Adipocyte (in vitro differentiated cells): ENCODE measurements around the gene AHDC1.

ENCODE experiments used
- DNase-seq: peaks from one replicate; pipeline ENCODE4 v3.0.0-alpha.2; 2015; ENCODE audit warnings: low read depth
- H3K27me3 ChIP-seq: replicated peaks from 2 replicates; pipeline ENCODE4 v1.7.0; 2013; ENCODE audit warnings: mild to moderate bottlenecking, low read length, moderate library complexity; ENCODE audit not compliant: control insufficient read depth, insufficient read depth
- H3K36me3 ChIP-seq: 2 replicates; pipeline ENCODE4 v1.7.0; 2013; ENCODE audit warnings: low read length, mild to moderate bottlenecking, moderate library complexity; ENCODE audit not compliant: control insufficient read depth, insufficient read depth, severe bottlenecking
- H3K4me1 ChIP-seq: 2 replicates; pipeline ENCODE4 v1.7.0; 2013; ENCODE audit warnings: mild to moderate bottlenecking, low read length, moderate library complexity; ENCODE audit not compliant: control insufficient read depth, insufficient read depth
- H3K4me3 ChIP-seq: 2 replicates; pipeline ENCODE4 v1.7.0; 2013; ENCODE audit warnings: mild to moderate bottlenecking, low read length, moderate library complexity
- H3K9ac ChIP-seq: 2 replicates; pipeline ENCODE4 v1.7.0; 2013; ENCODE audit warnings: mild to moderate bottlenecking, low read length, moderate library complexity
- H3K9me3 ChIP-seq: 2 replicates; pipeline ENCODE4 v1.7.0; 2013; ENCODE audit warnings: mild to moderate bottlenecking, low read length, moderate library complexity; ENCODE audit not compliant: control insufficient read depth

AHDC1 gene

DNA sequence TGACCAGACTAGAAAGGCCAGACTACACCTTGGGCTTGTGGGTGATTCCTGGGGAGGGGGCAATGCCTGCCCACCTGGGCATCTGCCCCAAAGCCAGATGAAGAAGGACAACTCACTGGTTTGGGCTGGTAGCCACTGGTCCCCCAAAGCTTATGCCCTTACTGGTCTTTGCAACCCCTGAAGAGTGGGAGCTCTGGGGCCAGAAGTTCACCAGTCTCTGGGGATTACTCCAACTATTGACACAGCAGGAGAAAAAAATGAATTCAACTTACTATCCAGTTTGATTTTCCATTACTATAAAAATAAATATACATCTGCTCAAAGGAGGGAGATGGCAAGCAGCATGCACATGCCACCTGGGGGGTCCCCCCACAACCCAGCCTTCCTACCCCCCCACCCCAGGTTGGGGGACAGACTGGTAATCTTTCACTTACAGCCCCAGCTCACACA is 2.6 kb downstream of the AHDC1 start:
- DNase-seq, result no peak
- Histone ChIP-seq H3K4me1 (peaks cover 50% of the 10 kb centered on the region), H3K9ac (peak overlapping the region; percentile 88), H3K27me3 (no peaks in the 10 kb centered on the region), H3K36me3 (no peaks in the 10 kb centered on the region), H3K9me3 (no peaks in the 10 kb centered on the region), H3K4me3 (peak overlapping the region; percentile 85)

- H3K4me1 ChIP-seq, result peaks cover 57% of the 10 kb centered on the region
These were observed 3.3 kb downstream of the AHDC1 start for GRCh38 chr1:27600498-27601175.

DNA sequence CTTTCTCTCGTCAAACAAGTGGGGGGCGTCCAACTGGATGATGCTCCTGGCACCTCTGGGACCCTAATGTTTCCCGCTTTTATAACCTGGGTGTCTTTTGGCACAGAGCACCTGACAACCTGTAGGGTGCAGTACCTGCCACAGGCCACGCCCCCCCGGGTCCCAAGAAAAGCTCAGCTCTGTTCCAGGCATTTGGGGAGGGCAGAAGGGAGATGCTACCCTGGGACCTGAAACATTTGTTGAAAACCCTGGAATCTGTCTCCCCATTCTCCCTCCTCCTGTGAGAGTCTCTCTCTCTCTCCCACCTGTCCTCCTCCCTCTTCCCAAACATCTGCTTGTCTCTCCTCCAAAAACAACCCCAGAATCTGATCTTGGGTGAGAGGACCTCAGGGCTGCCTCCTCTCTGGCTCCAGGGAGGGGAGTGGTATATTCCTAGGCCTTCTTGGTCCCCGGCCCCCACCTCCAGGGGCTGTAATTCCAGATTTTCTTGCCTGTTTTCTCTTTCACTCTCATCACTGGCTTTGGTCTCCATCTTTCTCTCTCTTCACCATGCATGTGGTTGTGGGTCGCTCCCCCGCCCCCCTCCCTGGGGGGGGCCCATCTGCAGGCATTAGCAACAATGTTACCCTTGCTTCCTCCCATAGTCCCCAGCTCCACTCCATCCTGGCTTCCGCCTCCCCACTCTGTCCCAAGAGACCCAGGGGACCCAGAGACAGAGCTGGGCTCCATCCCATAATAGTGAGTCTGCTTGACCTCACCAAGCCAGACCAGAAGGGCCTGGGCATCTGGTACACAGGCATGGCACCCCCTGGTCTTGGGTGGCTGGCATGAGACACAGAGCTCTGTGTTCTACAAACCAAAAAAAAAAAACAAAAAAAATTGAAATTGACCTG is 4.1 kb downstream of the AHDC1 start:
- H3K4me3 ChIP-seq, result no peak overlapping the region
- H3K36me3 ChIP-seq, result peaks cover 8% of the 10 kb centered on the region
- H3K9ac ChIP-seq, result no peak overlapping the region
- no peaks in the 10 kb centered on the region for H3K9me3 ChIP-seq
- H3K4me1 ChIP-seq, result peaks cover 65% of the 10 kb centered on the region
- DNase-seq, result no peak
- no peaks in the 10 kb centered on the region for H3K27me3 ChIP-seq

More at GRCh38 chr1:27600498-27601175, 3.3 kb downstream of the AHDC1 start:
- H3K4me3 ChIP-seq, result peak overlapping the region; percentile 85
- H3K9me3 ChIP-seq, result no peaks in the 10 kb centered on the region
- DNase-seq, result peak; percentile 56
- peak overlapping the region; percentile 88 for H3K9ac ChIP-seq
- H3K36me3 ChIP-seq, result peaks cover 2% of the 10 kb centered on the region
- H3K27me3 ChIP-seq, result no peaks in the 10 kb centered on the region

GRCh38 chr1:27598902-27599528 is 4.9 kb downstream of the AHDC1 start:
- Histone ChIP-seq H3K4me3 (no peak overlapping the region), H3K4me1 (peaks cover 73% of the 10 kb centered on the region), H3K9ac (peak overlapping the region; percentile 43), H3K27me3 (no peaks in the 10 kb centered on the region), H3K36me3 (peaks cover 8% of the 10 kb centered on the region), H3K9me3 (no peaks in the 10 kb centered on the region)
- DNase-seq, result peak; percentile 93

GRCh38 chr1:27598295-27598687 is 5.7 kb downstream of the AHDC1 start:
- no peaks in the 10 kb centered on the region for H3K27me3 ChIP-seq
- peak overlapping the region; percentile 43 for H3K9ac ChIP-seq
- peaks cover 73% of the 10 kb centered on the region for H3K4me1 ChIP-seq
- H3K9me3 ChIP-seq, result no peaks in the 10 kb centered on the region
- peaks cover 8% of the 10 kb centered on the region for H3K36me3 ChIP-seq
- H3K4me3 ChIP-seq, result no peak overlapping the region
- DNase-seq, result peak; percentile 63

DNA sequence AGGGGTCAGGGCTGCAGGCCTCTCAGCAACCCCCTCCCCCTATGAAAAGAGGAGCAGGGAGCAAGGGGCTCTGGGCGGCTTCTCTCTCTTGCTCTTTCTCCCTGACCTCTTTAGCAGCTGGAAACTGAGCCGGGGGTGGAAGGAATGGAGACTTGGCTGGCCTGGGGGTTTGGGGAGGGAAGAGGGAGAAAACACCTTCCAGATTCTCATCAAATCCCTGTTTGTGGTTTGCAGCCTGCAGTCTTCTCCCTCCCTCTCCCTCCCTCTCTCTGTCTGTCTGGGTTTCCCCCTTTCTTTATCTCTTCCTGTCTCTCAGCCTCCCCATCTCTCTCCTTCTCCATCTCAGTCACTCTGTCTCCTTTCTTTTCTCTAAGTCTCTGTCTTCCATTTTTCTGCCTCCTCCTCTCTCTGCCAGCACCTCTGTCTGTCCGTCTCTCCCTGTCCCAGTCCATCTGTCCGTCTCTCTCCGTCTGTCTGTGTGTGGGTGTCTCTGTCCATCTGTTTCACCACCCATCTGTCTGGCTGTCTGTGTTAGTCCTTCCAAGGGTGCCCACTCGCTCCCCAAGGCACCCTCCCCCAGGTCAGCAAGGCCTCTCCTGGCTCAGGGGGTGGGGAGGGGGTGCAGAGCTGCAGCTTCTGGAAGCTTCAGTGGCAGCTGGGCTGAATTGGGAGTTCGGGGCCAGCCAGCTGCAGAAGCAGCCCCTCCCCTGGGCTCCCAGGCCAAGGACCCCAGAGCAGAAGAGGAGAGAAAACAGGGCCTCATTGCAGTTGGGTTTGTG is 6.2 kb downstream of the AHDC1 start:
- no peaks in the 10 kb centered on the region for H3K9me3 ChIP-seq
- peaks cover 73% of the 10 kb centered on the region for H3K4me1 ChIP-seq
- DNase-seq, result no peak
- H3K4me3 ChIP-seq, result no peak overlapping the region
- peaks cover 8% of the 10 kb centered on the region for H3K36me3 ChIP-seq
- H3K27me3 ChIP-seq, result no peaks in the 10 kb centered on the region
- peak overlapping the region; percentile 12 for H3K9ac ChIP-seq

- no peak overlapping the region for H3K4me3 ChIP-seq
- H3K36me3 ChIP-seq, result peaks cover 8% of the 10 kb centered on the region
- H3K9me3 ChIP-seq, result no peaks in the 10 kb centered on the region
- H3K9ac ChIP-seq, result no peak overlapping the region
- peaks cover 73% of the 10 kb centered on the region for H3K4me1 ChIP-seq
- DNase-seq, result no peak
- H3K27me3 ChIP-seq, result no peaks in the 10 kb centered on the region
These were observed 7.0 kb downstream of the AHDC1 start for GRCh38 chr1:27596986-27597385.

- H3K36me3 ChIP-seq, result peaks cover 8% of the 10 kb centered on the region
These were observed 7.7 kb downstream of the AHDC1 start for GRCh38 chr1:27596261-27596660.

DNA sequence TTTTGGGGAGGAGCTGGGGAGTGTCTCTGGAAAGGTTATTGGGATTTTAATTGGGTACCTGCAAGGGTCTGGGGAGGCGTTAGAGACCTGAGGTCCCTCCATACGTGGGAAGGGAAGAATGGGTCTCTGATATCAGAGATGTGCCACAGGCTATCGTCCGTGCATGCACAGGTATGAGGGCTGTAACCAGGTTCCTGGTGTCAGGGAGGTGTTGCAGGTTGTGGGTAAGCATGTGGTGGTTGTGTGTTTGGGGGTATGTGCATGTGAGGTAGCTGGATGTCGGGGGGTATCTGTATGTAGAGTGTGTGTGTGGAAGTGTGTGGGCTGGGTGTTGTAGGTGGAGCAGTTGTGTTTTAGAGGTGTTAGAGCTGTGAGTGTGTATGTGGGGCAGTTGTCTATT is 8.3 kb downstream of the AHDC1 start:
- H3K9me3 ChIP-seq, result no peaks in the 10 kb centered on the region
- H3K36me3 ChIP-seq, result peaks cover 8% of the 10 kb centered on the region
- DNase-seq, result no peak
- H3K4me1 ChIP-seq, result peaks cover 72% of the 10 kb centered on the region
- H3K9ac ChIP-seq, result no peak overlapping the region
- H3K27me3 ChIP-seq, result no peaks in the 10 kb centered on the region
- H3K4me3 ChIP-seq, result no peak overlapping the region

More at GRCh38 chr1:27596261-27596660, 7.7 kb downstream of the AHDC1 start:
- DNase-seq, result no peak
- Histone ChIP-seq H3K4me1 (peaks cover 72% of the 10 kb centered on the region), H3K4me3 (no peak overlapping the region), H3K27me3 (no peaks in the 10 kb centered on the region), H3K9ac (no peak overlapping the region), H3K9me3 (no peaks in the 10 kb centered on the region)

GRCh38 chr1:27594564-27595510 is 9.1 kb downstream of the AHDC1 start:
- H3K4me1 ChIP-seq, result peaks cover 75% of the 10 kb centered on the region
- peaks cover 8% of the 10 kb centered on the region for H3K36me3 ChIP-seq
- no peaks in the 10 kb centered on the region for H3K9me3 ChIP-seq
- no peaks in the 10 kb centered on the region for H3K27me3 ChIP-seq
- peak; percentile 78 for DNase-seq
- H3K9ac ChIP-seq, result peak overlapping the region; percentile 50
- no peak overlapping the region for H3K4me3 ChIP-seq
